Spleen (tissue), 7 donors: ENCODE measurements around the gene FGR.

Experiments used
- CTCF ChIP-seq, 11 experiments: fragments of 200-600 bp in 7 of 11; fragments of 450-650 bp in 4 of 11; sonication (generic) in 4 of 11; IDR thresholded peaks in 8 of 11; conservative IDR thresholded peaks in 3 of 11; 1 replicate in 7 of 11; 2 replicates in 4 of 11; pipeline versions ENCODE4 v1.4.0 to v1.8.0; 2016 to 2021; ENCODE audit warnings: antibody characterized with exemption in 11 of 11, inconsistent platforms in 4 of 11, mild to moderate bottlenecking in 1 of 11
- POLR2A ChIP-seq, 3 donors: fragments of 450-650 bp; IDR thresholded peaks; one replicate each; pipeline ENCODE4 v1.5.1; 2017; ENCODE audit warnings: antibody characterized with exemption in 3 of 3, mild to moderate bottlenecking in 1 of 3
- donor health status: DM: no; HTN: no; CAD: no; lungs with moderate emphysema.
- donor health status: DM: no; HTN: no; CAD: no.
- donor health status: DM: no; HTN: no; CAD: no.

GRCh38 chr1:27668121-27668807, 33.3 kb upstream of the FGR start:
- TF ChIP-seq CTCF (IDR thresholded peaks at IDR 0.05 in 8 of 11, conservative IDR thresholded peaks at IDR 0.05 in 3 of 11) (no peak), POLR2A (IDR thresholded peaks at IDR 0.05) (no peak)
